Measurements from ENCODE around the gene ERMARD. TPM values are rescaled to one million over a fixed set of nuclear protein-coding genes. Genes with fewer than 3 reads are reported as not detected.

ERMARD gene
- total RNA-seq, 2 donors from 2014 or later = 8.6 to 12.2 TPM

DNA sequence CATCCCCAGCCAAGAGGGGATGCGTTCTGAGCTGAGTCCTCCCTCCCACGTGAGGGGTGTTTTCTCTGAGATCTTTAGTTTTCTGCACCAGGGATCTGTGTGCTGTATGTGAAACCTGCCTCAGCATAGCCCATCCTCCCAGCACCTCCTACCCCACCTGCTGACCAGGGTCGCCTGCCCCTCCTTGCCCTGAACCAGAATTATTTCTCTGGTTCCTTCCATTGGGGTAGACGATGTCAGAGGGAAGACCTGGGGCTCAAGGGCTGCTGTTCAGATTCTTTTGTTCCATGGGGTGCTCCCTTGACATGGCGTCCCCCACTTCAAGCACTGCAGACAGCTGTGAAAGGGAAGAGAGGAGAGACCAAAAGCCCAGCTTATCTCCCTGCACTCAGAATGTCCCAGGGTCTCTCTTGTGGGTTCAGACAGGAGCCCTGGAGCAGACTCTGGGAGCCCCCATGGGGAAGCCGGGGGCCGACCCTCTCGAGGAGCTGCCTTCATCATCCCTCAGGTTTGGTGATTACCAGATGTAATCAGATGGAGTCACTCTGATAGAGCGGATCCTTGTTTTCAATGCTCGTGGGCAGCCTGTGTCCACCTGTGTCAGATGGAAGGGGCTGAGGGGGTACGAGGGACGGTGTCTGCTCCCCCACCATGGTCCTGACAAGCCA, 74.3 kb downstream of the ERMARD start:
- intact Hi-C loops (cut with DNase I) = loop anchor here (10.0 kb wide), 1 partner anchor 699 kb away; no protein-coding TSS in a partner anchor
- H3K36me3 ChIP-seq (replicated peaks in 1 of 2; ENCODE audit: insufficient read depth in 1 of 2, low read depth in 2 of 2) = no peaks in the 10 kb centered on the region
- H3K27me3 ChIP-seq = no peaks in the 10 kb centered on the region
- no peak for DNase-seq
- H3K4me1 ChIP-seq = no peaks in the 10 kb centered on the region
- no peak for ATAC-seq
- H3K27ac ChIP-seq = no peak overlapping the region
- no peak for TF ChIP-seq POLR2A (IDR thresholded peaks at IDR 0.05)
- TF ChIP-seq, protein P1, sequence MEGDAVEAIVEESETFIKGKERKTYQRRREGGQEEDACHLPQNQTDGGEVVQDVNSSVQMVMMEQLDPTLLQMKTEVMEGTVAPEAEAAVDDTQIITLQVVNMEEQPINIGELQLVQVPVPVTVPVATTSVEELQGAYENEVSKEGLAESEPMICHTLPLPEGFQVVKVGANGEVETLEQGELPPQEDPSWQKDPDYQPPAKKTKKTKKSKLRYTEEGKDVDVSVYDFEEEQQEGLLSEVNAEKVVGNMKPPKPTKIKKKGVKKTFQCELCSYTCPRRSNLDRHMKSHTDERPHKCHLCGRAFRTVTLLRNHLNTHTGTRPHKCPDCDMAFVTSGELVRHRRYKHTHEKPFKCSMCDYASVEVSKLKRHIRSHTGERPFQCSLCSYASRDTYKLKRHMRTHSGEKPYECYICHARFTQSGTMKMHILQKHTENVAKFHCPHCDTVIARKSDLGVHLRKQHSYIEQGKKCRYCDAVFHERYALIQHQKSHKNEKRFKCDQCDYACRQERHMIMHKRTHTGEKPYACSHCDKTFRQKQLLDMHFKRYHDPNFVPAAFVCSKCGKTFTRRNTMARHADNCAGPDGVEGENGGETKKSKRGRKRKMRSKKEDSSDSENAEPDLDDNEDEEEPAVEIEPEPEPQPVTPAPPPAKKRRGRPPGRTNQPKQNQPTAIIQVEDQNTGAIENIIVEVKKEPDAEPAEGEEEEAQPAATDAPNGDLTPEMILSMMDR (IDR thresholded peaks at IDR 0.05) = no peak
- H3K9me3 ChIP-seq = no peaks in the 10 kb centered on the region
- 83 to 85% methylated on average over 10 to 12 of the region's 12 CpGs for WGBS, 2 donors
- H3K4me3 ChIP-seq = no peak overlapping the region

DNA sequence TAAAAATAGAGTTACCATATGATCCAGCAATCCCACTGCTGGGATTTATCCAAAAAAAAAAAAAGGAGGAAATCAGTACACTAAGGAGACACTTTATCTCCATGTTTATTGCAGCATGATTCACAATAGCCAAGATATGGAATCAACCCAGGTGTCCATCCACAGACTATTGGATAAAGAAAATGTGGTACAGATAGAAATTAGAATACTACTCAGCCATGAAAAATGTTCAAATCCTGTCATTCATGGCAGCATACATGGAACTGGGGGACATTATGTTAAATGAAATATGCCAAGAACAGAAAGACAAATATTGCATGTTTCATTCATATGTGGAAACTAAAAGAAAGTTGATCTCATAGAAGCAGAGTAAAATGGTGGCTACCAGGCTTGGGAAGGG, 75.3 kb downstream of the ERMARD start:
- TF ChIP-seq, protein P1 (IDR thresholded peaks at IDR 0.05) = no peak
- TF ChIP-seq POLR2A (IDR thresholded peaks at IDR 0.05) = no peak
- no peak for DNase-seq

DNA sequence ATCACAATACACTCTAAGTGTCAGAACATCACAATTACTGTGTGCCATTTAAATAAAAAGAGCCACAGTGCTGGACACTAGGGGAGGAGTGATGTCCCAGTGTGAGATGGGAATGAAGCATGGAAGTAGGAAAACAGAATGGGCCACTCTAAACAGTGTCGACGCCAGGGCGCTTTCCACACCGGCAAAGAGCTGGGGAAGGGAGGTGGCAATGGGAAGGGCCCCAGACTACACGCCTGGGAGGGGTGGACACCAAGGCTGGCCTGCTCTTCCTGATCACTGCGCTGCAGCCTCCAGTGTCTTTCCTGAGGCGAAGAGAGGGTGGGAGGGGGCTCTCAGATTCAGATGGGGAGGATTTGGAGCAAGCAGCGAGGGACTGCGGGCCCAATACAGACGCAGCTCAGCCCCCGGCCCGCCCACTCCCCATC, 75.9 kb downstream of the ERMARD start:
- TF ChIP-seq POLR2A (IDR thresholded peaks at IDR 0.05) = no peak
- TF ChIP-seq, protein P1 (IDR thresholded peaks at IDR 0.05) = no peak
- H3K4me3 ChIP-seq = no peak overlapping the region
- ATAC-seq = no peak
- intact Hi-C loops (cut with DNase I) = loop anchor here (10.0 kb wide), 1 partner anchor 697 kb away; no protein-coding TSS in a partner anchor
- H3K27ac ChIP-seq = no peak overlapping the region
- no peaks in the 10 kb centered on the region for H3K27me3 ChIP-seq
- H3K36me3 ChIP-seq (replicated peaks in 1 of 2; ENCODE audit: insufficient read depth in 1 of 2, low read depth in 2 of 2) = no peaks in the 10 kb centered on the region
- 70 to 76% methylated on average over 12 of the region's 12 CpGs for WGBS, 2 donors
- no peaks in the 10 kb centered on the region for H3K9me3 ChIP-seq
- peaks cover 10% of the 10 kb centered on the region for H3K4me1 ChIP-seq
- DNase-seq = no peak

More for the DNA sequence above, 75.3 kb downstream of the ERMARD start:
- ATAC-seq = no peak
- intact Hi-C loops (cut with DNase I) = loop anchor here (10.0 kb wide), 1 partner anchor 698 kb away; no protein-coding TSS in a partner anchor
- no peaks in the 10 kb centered on the region for H3K27me3 ChIP-seq
- H3K27ac ChIP-seq = no peak overlapping the region
- H3K4me1 ChIP-seq = peaks cover 3% of the 10 kb centered on the region
- H3K9me3 ChIP-seq = no peaks in the 10 kb centered on the region
- H3K4me3 ChIP-seq = no peak overlapping the region
- H3K36me3 ChIP-seq (replicated peaks in 1 of 2; ENCODE audit: insufficient read depth in 1 of 2, low read depth in 2 of 2) = no peaks in the 10 kb centered on the region

DNA sequence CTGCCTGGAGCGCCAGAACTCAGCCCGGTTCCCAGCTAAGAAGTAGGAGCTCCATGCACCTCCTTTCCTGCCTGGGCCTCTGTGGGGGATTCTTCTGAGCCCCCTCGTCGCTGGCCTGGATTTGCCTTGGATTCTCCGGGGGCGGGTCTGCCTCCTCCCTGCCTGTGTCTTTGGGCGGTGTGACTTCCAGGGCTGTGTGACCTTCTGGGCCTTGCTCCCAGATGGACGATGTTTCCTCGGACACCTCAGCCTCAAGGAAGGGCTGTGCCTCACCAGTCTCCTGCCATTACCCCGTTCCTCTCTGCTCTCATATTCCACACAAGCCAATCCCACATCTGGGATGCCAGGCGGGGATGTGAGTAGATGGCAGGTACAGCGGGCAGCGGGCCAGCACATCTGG, 76.8 kb downstream of the ERMARD start:
- no peaks in the 10 kb centered on the region for H3K9me3 ChIP-seq
- no peaks in the 10 kb centered on the region for H3K27me3 ChIP-seq
- H3K4me1 ChIP-seq = peaks cover 17% of the 10 kb centered on the region
- H3K36me3 ChIP-seq (replicated peaks in 1 of 2; ENCODE audit: insufficient read depth in 1 of 2, low read depth in 2 of 2) = no peaks in the 10 kb centered on the region
- ATAC-seq (no peak), DNase-seq (no peak)
- no peak overlapping the region for H3K27ac ChIP-seq
- intact Hi-C loops (cut with DNase I) = loop anchor here (10.0 kb wide), 1 partner anchor 697 kb away; no protein-coding TSS in a partner anchor
- WGBS, 2 donors = 74 to 83% methylated on average over 12 to 13 of the region's 13 CpGs
- no peak for TF ChIP-seq POLR2A (IDR thresholded peaks at IDR 0.05)
- TF ChIP-seq, protein P1 (IDR thresholded peaks at IDR 0.05) = no peak
- no peak overlapping the region for H3K4me3 ChIP-seq

DNA sequence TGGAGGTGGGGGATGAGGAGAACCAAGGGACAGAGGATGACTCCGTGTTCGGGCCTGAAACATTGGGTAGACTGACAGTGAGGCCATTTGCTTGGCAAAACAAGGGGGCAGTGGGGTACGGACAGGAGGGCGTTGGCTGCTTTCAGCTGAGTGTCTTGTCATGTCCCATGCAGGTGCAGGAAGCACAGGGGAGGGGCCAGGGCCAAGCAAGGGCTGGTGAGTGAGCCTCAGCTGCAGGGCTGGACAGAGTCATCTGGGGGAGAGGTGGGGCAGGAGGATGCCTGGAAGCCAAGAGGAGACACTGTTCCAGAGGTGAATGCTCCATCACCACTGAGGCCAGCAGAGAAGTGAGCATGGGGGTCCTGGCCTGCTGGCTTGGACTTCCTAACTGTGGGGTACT, 78.4 kb downstream of the ERMARD start:
- intact Hi-C loops (cut with DNase I) = loop anchor here (10.0 kb wide), 1 partner anchor 695 kb away; no protein-coding TSS in a partner anchor
- H3K4me1 ChIP-seq = peaks cover 17% of the 10 kb centered on the region
- ATAC-seq = no peak
- H3K27me3 ChIP-seq = no peaks in the 10 kb centered on the region
- 74 to 87% methylated on average over 4 of the region's 4 CpGs for WGBS, 2 donors
- H3K9me3 ChIP-seq = no peaks in the 10 kb centered on the region
- no peaks in the 10 kb centered on the region for H3K36me3 ChIP-seq (replicated peaks in 1 of 2; ENCODE audit: insufficient read depth in 1 of 2, low read depth in 2 of 2)
- no peak overlapping the region for H3K27ac ChIP-seq
- DNase-seq = no peak
- H3K4me3 ChIP-seq = no peak overlapping the region
- TF ChIP-seq, protein P1 (IDR thresholded peaks at IDR 0.05) = no peak
- TF ChIP-seq POLR2A (IDR thresholded peaks at IDR 0.05) = no peak
